ENCODE data around the gene CBY1.

Gene CBY1

GRCh38 chr22:38649841-38650522, 6.5 kb upstream of the CBY1 start:
- DNase-seq (ENCODE audit: low read depth in 2 of 3, low spot score in 1 of 3) = no peak

- no peak for DNase-seq (ENCODE audit: low read depth in 2 of 3, low spot score in 1 of 3)
Measured at GRCh38 chr22:38652859-38653258, 3.6 kb upstream of the CBY1 start.

GRCh38 chr22:38653741-38654140, 2.7 kb upstream of the CBY1 start:
- DNase-seq (ENCODE audit: low read depth in 2 of 3, low spot score in 1 of 3) = no peak

- DNase-seq (ENCODE audit: low read depth in 2 of 3, low spot score in 1 of 3) = no peak
Measured at GRCh38 chr22:38655519-38656255, 751 bp upstream of the CBY1 start.

GRCh38 chr22:38657045-38657909, 839 bp downstream of the CBY1 start:
- peak in 2 of 3 donors; percentile 25 to 30 for DNase-seq (ENCODE audit: low read depth in 2 of 3, low spot score in 1 of 3)

GRCh38 chr22:38674888-38675287, 18.4 kb downstream of the CBY1 start:
- no peak for DNase-seq (ENCODE audit: low read depth in 2 of 3, low spot score in 1 of 3)

GRCh38 chr22:38675833-38676232, 19.4 kb downstream of the CBY1 start:
- no peak for DNase-seq (ENCODE audit: low read depth in 2 of 3, low spot score in 1 of 3)

- DNase-seq (ENCODE audit: low read depth in 2 of 3, low spot score in 1 of 3) = peak; percentile 74 to 82 (median 77)
Measured at GRCh38 chr22:38681582-38682335, 25.3 kb downstream of the CBY1 start, which contains the start of gene TOMM22. TSS of gene TOMM22 (plus strand) at chr22:38681957. CDS start at chr22:38681979, 22 bp downstream.

- DNase-seq (ENCODE audit: low read depth in 2 of 3, low spot score in 1 of 3) = no peak
Measured at GRCh38 chr22:38684895-38685294, 28.5 kb downstream of the CBY1 start.

- DNase-seq (ENCODE audit: low read depth in 2 of 3, low spot score in 1 of 3) = no peak
Measured at GRCh38 chr22:38685761-38686160, 29.3 kb downstream of the CBY1 start.

- no peak for DNase-seq (ENCODE audit: low read depth in 2 of 3, low spot score in 1 of 3)
Measured at GRCh38 chr22:38689651-38690050, 33.2 kb downstream of the CBY1 start.

GRCh38 chr22:38694049-38694448, 37.6 kb downstream of the CBY1 start:
- DNase-seq (ENCODE audit: low read depth in 2 of 3, low spot score in 1 of 3) = no peak

GRCh38 chr22:38694940-38695339, 38.5 kb downstream of the CBY1 start:
- no peak for DNase-seq (ENCODE audit: low read depth in 2 of 3, low spot score in 1 of 3)

- DNase-seq (ENCODE audit: low read depth in 2 of 3, low spot score in 1 of 3) = peak in 2 of 3 donors; percentile 22 to 36
Measured at GRCh38 chr22:38696606-38697424, 40.4 kb downstream of the CBY1 start.

GRCh38 chr22:38697425-38698089, 41.1 kb downstream of the CBY1 start:
- DNase-seq (ENCODE audit: low read depth in 2 of 3, low spot score in 1 of 3) = no peak

GRCh38 chr22:38698407-38699094, 42.1 kb downstream of the CBY1 start:
- DNase-seq (ENCODE audit: low read depth in 2 of 3, low spot score in 1 of 3) = no peak

- no peak for DNase-seq (ENCODE audit: low read depth in 2 of 3, low spot score in 1 of 3)
Measured at GRCh38 chr22:38699143-38699542, 42.7 kb downstream of the CBY1 start.

- no peak for DNase-seq (ENCODE audit: low read depth in 2 of 3, low spot score in 1 of 3)
Measured at GRCh38 chr22:38699784-38700183, 43.3 kb downstream of the CBY1 start.

- peak in 1 of 3 donors; percentile 43 for DNase-seq (ENCODE audit: low read depth in 2 of 3, low spot score in 1 of 3)
Measured at GRCh38 chr22:38700270-38700788, 43.9 kb downstream of the CBY1 start.
